ENCODE data around the gene SPEN. TPM values are rescaled to one million over a fixed set of nuclear protein-coding genes. Genes with fewer than 3 reads are reported as not detected.

Gene SPEN
- total and polyA plus RNA-seq, 2 experiments from 2014 or later, result 24.3 to 25.9 TPM

DNA sequence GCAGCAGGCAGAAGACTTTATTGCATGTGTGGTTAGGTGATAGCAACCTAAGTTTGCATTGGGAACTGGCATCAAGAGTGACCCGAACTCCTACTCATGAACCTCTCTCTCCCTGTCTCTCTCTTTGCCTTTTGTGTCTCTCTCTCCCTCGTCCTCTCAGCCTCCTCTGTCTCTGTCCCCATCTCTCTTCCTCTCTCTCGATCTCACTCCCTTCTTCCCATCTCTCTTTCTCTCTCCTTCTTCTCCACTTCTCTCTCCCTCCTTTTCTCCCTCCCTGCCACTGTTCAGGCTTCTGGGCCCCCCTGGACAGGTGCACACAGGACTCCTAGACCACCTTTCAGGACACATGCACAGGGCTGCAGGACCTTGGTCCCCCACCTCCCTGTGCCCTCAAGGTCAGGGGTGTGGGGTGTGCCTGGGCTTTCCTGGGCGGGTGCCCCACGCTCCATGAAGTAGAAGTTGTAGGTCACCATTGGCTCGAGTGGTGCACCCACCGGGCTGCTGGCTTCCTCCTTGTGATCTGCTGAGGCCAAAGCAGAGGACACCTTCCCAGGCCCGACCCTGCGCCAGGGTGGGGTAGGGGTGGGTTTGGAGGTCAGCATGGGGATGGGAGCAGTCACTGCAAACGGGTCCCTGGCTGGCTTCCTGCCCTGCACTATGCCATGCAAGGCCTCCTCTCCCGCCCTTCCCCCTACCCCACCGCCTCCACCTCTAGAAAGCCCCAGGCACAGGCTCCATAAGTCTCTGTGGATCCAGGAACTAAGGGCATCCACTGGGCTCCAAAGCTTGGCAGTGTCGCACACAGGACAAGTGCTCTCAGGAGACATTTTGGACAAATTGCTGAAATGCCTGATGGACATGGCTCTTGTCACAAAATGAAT is 141.6 kb downstream of the SPEN start:
- Histone ChIP-seq H3K9me3 (ENCODE audit: low read depth) (no peaks in the 10 kb centered on the region), H3K79me2 (no peaks in the 10 kb centered on the region), H3K4me2 (no peak overlapping the region), H3K4me1 (ENCODE audit: insufficient read depth) (no peaks in the 10 kb centered on the region), H2AFZ (no peak overlapping the region), H3K36me3 (replicated peaks; ENCODE audit: insufficient read depth, low read depth) (no peaks in the 10 kb centered on the region), H3K27me3 (no peaks in the 10 kb centered on the region), H3K27ac (no peak overlapping the region), H3K9me2 (replicated peaks; ENCODE audit: insufficient read depth) (no peaks in the 10 kb centered on the region), H4K20me1 (ENCODE audit: insufficient read depth, poor library complexity, severe bottlenecking) (no peaks in the 10 kb centered on the region), H3K4me3 (no peak overlapping the region)
- no peak for TF ChIP-seq EZH2phosphoT487 (IDR thresholded peaks at IDR 0.05; ENCODE audit: low read depth, severe bottlenecking, unreplicated experiment)
- no peak for TF ChIP-seq CTCF (IDR thresholded peaks at IDR 0.05; ENCODE audit: poor library complexity)
- TF ChIP-seq EZH2 (IDR thresholded peaks at IDR 0.05; ENCODE audit: borderline replicate concordance), result no peak
- DNase-seq (ENCODE audit: low spot score), result no peak
- 92% methylated on average over 11 of the region's 13 CpGs for WGBS (ENCODE audit: low lambda C conversion rate, missing lambda C conversion rate)

DNA sequence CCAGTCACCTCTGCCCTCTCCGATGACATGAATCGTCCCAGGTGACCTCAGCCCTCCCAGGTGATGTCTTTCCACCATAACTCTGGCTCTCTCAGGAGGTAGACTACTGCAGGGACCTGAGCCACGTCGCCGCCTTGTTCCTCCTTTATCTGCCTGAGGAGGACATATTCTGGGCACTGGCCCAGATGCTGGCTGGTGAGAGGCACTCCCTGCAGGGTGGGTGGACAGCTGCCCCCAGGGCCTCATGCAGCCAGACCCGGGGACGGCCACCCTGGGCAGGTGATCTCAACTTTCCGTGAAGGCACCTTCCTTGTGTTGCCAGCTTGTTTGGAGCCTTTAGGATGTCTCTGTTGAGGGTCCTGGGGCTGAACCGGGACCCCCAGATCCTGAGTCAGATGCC is 142.3 kb downstream of the SPEN start:
- H3K4me1 ChIP-seq (ENCODE audit: insufficient read depth), result no peaks in the 10 kb centered on the region
- H3K9me2 ChIP-seq (replicated peaks; ENCODE audit: insufficient read depth), result no peaks in the 10 kb centered on the region
- no peaks in the 10 kb centered on the region for H4K20me1 ChIP-seq (ENCODE audit: insufficient read depth, poor library complexity, severe bottlenecking)
- H2AFZ ChIP-seq, result no peak overlapping the region
- TF ChIP-seq EZH2 (IDR thresholded peaks at IDR 0.05; ENCODE audit: borderline replicate concordance) (no peak), CTCF (IDR thresholded peaks at IDR 0.05; ENCODE audit: poor library complexity) (no peak), EZH2phosphoT487 (IDR thresholded peaks at IDR 0.05; ENCODE audit: low read depth, severe bottlenecking, unreplicated experiment) (no peak)
- no peaks in the 10 kb centered on the region for H3K9me3 ChIP-seq (ENCODE audit: low read depth)
- H3K27me3 ChIP-seq, result no peaks in the 10 kb centered on the region
- DNase-seq (ENCODE audit: low spot score), result no peak
- WGBS (ENCODE audit: low lambda C conversion rate, missing lambda C conversion rate), result 88% methylated on average over 9 of the region's 9 CpGs
- no peaks in the 10 kb centered on the region for H3K36me3 ChIP-seq (replicated peaks; ENCODE audit: insufficient read depth, low read depth)
- no peak overlapping the region for H3K4me2 ChIP-seq
- H3K27ac ChIP-seq, result no peak overlapping the region
- no peaks in the 10 kb centered on the region for H3K79me2 ChIP-seq
- no peak overlapping the region for H3K4me3 ChIP-seq

Small RNA genes within 50 kb of the gene (small RNA-seq; reads per million reads assigned to genes)
- gene AL034555.1 (not detected), gene AL355994.1 (not detected), gene AL355994.5 (not detected)

Other genes starting within 250 kb of the SPEN start
- 27.4 and 40.1 TPM in 2 replicates for gene DDI2, start 230.2 kb upstream of the SPEN start, total RNA-seq
- 5.6 and 7.5 TPM in 2 replicates for gene DDI2, start 230.2 kb upstream of the SPEN start, polyA plus RNA-seq
- 38.9 and 43.1 TPM in 2 replicates for gene PLEKHM2, start 163.4 kb upstream of the SPEN start, total RNA-seq
- gene PLEKHM2, start 163.4 kb upstream of the SPEN start, polyA plus RNA-seq, result 30.6 and 31.8 TPM in 2 replicates
- 0.68 and 0.87 TPM in 2 replicates for gene SLC25A34, start 111.4 kb upstream of the SPEN start, total RNA-seq
- gene SLC25A34, start 111.4 kb upstream of the SPEN start, polyA plus RNA-seq, result 0.71 and 0.77 TPM in 2 replicates
- 10.7 and 11.9 TPM in 2 replicates for gene TMEM82, start 105.2 kb upstream of the SPEN start, total RNA-seq
- 14.7 and 16.4 TPM in 2 replicates for gene TMEM82, start 105.2 kb upstream of the SPEN start, polyA plus RNA-seq
- gene FBLIM1, start 88.9 kb upstream of the SPEN start, total RNA-seq, result 109 and 117 TPM in 2 replicates
- 102 and 120 TPM in 2 replicates for gene FBLIM1, start 88.9 kb upstream of the SPEN start, polyA plus RNA-seq
- 2.0 and 2.6 TPM in 2 replicates for gene UQCRHL, start 40.1 kb upstream of the SPEN start, total RNA-seq
- gene UQCRHL, start 40.1 kb upstream of the SPEN start, polyA plus RNA-seq, result 1.0 and 1.8 TPM in 2 replicates
- gene ZBTB17, start 128.4 kb downstream of the SPEN start, total RNA-seq, result 15.3 and 16.8 TPM in 2 replicates
- 32.3 and 51.1 TPM in 2 replicates for gene ZBTB17, start 128.4 kb downstream of the SPEN start, polyA plus RNA-seq
- gene SRARP, start 156.5 kb downstream of the SPEN start, total RNA-seq, result not detected in 2 replicates
- gene SRARP, start 156.5 kb downstream of the SPEN start, polyA plus RNA-seq, result not detected in 2 replicates
- gene HSPB7, start 170.3 kb downstream of the SPEN start, total RNA-seq, result 12.6 and 17.4 TPM in 2 replicates
- 59.4 and 66.2 TPM in 2 replicates for gene HSPB7, start 170.3 kb downstream of the SPEN start, polyA plus RNA-seq
- 1.0 and 1.3 TPM in 2 replicates for gene CLCNKA, start 174.3 kb downstream of the SPEN start, total RNA-seq
- gene CLCNKA, start 174.3 kb downstream of the SPEN start, polyA plus RNA-seq, result 1.3 and 2.7 TPM in 2 replicates
- gene CLCNKB, start 196.1 kb downstream of the SPEN start, total RNA-seq, result 0.47 and 1.0 TPM in 2 replicates
- 1.4 and 1.8 TPM in 2 replicates for gene CLCNKB, start 196.1 kb downstream of the SPEN start, polyA plus RNA-seq
- 3.3 and 3.5 TPM in 2 replicates for gene FAM131C, start 225.9 kb downstream of the SPEN start, total RNA-seq
- 7.5 and 11.7 TPM in 2 replicates for gene FAM131C, start 225.9 kb downstream of the SPEN start, polyA plus RNA-seq